ENCODE data around the gene DBH.

Gene DBH

GRCh38 chr9:133635533-133636531 is at the start of gene DBH:
TSS of gene DBH (plus strand) at chr9:133636363. CDS start at chr9:133636372, 9 bp downstream.
- no peak for DNase-seq

DNA sequence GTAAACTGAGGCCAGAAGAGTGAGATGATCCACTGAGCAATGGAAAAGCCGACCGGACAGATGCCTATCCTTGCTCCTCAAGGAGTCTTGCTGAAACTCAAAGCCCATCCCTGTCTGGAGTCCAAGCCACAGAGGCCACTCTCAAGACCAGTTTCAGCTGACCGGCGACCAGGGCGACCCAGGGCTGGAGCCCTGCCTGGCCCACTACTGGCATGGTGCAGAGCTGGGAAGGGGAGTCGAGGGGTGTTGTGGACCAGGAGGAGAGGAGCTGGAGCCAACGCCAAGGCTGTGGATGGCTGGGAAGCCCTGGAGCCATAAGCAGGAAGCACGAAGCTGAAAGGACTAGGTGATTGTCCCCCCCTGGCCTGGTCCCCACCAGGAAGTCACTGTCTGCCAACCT is 49.1 kb upstream of the DBH start:
- DNase-seq = no peak

DNA sequence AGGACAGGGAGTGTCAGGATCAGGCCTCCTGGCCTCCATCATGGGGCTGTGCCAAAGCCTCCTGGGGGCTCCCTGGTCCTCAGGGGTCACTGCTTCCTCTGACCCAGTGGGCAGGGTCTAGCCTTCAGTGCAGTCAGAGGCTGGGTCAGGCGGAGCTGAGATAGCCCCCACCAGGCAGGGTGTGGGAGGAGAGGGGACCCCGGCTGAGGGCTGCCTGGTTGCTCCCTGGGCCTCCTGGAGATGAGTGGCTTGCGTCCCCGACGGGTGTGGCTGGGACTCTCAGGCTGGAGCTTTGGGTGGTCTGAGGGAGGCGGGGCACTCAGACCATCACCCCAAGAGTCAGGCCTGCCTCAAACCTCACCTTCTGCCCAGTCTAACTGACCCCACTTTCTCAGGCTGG is 48.7 kb upstream of the DBH start:
- no peak for DNase-seq

DNA sequence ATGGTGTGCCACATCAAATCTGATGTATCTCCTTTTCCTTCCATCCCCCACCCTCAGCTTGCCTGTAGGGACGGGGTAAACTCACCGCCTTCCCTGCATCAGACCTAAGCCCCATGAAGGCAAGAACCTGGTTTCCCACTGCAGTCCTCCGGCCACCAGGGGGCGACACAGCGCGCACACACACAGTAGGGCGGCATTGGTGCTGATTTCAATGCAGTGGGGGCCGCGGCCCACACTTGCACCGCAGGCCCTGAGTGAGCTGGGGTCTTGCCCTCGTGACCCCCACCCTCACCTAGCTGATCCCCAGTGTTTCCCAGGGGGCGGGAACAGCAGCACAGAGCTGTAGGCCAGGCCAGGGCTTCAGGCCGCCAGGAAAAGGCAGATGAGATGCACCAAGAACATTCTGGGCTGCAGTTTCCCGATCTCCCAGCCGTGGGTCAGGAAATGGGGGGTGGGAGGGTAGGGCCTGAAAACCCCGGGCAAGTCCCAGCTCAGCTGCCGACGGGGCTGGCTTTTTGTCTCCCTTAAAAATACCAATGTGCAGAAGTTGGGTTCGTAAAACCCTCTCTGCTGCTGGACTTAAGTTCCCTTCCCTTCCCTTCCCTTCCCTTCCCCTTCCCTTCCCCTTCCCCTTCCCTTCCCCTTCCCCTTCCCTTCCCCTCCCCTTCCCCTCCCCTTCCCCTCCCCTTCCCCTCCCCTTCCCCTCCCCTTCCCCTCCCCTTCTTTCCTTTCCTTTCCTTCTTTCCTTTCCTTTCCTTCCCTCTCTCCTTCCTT is 46.5 kb upstream of the DBH start:
- DNase-seq = peak; percentile 20

GRCh38 chr9:133590231-133590855 is 45.8 kb upstream of the DBH start:
- DNase-seq = no peak

DNA sequence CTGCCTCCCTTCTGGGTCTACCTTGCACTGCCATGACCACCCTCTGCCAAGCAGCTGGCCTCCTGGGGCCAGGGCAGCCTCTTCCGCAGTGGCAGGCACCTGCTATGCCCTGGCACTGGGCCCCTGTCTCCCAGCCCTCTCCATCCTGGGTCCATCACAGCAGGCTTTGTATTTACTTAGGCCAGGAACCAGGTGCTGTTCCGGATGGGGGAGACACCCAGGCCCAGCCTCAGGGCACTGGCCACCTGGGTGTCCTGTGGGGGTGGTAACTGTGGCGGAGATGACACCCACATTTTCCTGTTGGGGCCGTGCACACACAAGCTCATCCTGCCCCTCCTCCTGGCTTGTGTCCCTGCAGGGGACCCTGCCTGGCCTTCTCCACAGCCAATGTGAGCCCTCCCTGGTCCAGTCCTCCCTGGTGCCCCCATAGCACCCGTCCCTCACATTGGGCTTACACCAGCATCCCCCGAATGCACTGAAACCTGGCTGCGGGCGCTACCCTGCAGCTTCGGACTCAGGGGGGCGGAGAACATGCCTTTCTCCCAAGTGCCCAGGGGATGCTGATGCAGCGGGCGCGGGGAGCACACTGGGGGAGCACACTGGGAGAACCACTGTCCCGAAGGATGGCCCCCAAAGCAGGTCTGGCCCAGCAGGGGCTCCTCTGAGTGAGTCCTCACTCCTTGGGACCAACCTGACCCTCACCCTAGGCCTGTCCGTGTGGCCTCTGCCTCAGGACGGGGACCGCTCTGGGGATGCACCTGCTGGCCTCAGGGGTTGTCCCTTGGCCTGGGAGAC is 44.9 kb upstream of the DBH start:
- DNase-seq = no peak

- no peak for DNase-seq
Measured at GRCh38 chr9:133591985-133592384, 44.2 kb upstream of the DBH start.

- DNase-seq = no peak
Measured at GRCh38 chr9:133592731-133593409, 43.3 kb upstream of the DBH start.

DNA sequence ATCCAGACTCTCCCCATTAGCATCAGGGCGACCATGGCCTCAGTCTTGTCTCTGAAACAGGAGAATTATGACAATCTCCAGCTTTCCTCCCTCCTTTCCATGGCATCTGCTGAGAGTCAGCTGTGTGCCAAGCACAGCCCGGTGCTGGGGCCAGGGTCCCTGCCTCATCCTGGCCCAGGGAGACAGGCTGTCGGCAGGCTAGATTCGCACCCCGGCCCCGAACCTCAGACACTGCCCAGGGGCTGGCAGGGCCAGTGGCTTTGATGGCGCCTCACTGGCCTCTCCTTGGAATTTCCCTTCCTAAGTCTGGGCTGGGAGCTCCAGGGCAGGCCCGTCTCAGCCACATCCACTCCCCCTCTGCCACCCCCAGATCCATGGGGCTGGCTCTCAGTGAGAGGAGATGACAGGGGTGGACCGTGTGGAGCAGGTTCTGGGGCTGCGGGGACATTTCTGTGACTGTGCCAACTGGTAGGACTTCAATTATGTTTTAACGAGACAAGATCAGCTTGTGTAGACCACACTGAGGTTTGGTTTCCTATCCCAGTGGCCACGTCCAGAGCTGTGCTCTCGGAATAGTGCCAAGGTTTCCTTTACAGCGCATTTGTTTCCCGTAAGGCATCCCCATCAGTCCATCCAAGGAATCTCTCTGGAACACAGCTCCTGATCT is 42.4 kb upstream of the DBH start:
- no peak for DNase-seq

GRCh38 chr9:133594310-133594709 is 41.9 kb upstream of the DBH start:
- no peak for DNase-seq

GRCh38 chr9:133595910-133596309 is 40.3 kb upstream of the DBH start:
- DNase-seq = no peak

DNA sequence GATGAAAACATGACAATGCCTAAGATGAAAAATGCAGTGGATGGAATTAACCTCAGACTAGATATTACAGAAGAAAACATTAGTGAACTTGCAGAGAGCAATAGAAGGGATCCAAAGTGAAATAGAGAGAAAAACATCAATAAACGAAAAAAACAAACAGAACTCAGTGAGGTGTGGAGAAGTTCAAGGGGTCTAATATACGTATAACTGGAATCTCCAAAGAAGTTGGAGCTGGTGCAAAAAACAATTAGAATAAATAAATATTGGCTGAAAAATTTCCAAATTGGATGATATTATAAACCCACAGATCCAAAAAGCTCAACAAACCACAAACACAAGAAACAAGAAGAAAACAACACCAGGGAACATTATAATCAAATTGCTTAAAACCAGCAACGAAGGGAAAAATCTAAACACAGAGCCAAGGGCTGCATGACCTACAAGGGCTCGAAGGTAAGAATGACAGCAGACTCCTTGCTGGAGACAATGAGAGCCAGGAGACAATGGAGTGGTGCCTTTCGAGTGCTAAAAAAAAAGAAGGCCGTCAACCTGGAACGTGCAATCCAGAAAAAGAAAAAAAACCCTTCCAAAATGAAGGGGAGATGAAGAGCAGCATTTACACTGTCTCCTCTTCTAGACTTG is 38.7 kb upstream of the DBH start:
- peak; percentile 31 for DNase-seq

DNA sequence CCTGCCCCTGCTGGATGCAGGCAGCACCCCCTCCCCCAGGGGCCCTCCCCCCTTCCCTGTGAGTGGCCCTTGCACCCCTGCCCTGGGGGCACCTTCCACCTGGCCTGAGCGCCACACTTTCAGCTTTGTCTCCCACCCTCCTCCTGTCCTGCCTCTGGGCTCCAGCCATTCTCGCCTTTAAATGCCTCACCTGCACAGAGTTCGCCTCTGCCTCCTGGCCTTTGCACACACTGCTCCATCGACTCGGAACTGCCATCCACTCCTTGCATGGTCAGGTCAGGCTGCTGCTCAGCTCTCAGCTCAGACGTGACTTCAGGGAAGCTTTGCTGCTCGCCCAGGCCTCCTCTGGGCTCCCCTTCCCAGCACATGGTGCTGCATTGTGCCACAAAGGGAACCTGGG is 37.2 kb upstream of the DBH start:
- no peak for DNase-seq

GRCh38 chr9:133599470-133600173 is 36.5 kb upstream of the DBH start:
- DNase-seq = no peak

DNA sequence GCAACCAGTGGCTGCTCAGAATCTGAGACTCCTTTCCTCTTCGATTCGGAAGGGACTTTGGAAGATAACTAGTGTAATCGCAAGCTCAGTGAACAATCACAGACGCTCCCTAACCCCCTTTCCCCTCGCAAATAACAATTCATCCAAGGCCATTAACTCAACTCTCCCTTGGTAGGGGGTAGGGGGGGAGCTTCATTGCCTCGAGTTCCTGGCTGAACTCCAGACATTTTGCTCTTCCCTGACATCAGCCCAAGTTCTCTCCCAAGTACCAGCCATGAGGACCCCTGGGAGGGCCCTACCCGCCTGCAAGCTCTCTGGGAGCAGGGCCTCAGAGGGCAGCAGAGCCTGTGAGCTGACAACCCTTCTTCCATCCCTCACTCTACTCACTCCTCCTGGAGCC is 35.4 kb upstream of the DBH start:
- DNase-seq = no peak

- no peak for DNase-seq
Measured at GRCh38 chr9:133601746-133602145, 34.4 kb upstream of the DBH start.

GRCh38 chr9:133602277-133602676 is 33.9 kb upstream of the DBH start:
- DNase-seq = no peak

DNA sequence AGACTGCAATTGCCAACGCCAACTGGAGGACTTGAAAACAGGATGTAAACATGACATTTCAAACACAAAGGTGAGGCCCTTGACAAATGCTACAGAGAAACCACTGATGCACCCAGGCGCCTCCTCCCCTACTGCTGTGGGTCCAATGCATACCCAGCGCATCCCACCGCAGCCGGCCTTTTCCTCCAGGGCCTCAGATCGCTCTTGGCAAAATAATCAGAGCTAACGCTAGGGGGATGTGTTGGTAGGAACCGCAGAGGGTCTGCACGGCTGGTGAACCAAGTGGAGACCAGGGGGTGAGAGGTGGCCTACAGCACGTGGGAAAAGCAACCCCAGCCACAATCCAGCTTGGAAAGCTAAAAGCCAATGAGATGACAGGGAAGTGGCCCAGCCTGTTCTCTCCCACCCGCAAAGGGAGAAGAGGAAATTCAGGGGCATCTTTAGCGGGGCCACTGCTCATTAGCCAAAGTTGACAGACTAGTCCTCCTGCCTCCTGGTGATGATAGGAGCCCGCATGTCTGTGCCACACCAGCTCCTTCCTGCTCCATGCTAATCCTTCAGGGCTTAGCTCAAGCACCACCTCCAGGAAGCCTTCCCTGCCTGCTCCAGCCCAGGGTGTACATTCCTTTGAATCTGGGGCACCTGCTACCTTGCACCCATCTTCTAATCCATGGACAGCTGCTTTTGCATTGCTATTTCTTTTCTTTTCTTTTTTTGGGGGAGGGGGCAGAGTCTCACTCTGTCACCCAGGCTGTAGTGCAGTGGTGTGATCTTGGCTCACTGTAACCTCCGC is 32.8 kb upstream of the DBH start:
- no peak for DNase-seq

GRCh38 chr9:133604214-133604613 is 31.9 kb upstream of the DBH start:
- DNase-seq = peak; percentile 39

Data from hematopoietic multipotent progenitor cell treated with erythropoietin and hydrocortisone succinate and interleukin-3 and kit ligand, for 4 days (in vitro differentiated cells).